Panc1 (cell line): ENCODE data around the gene PRKCZ.

Source experiments
- SIN3A ChIP-seq: IDR thresholded peaks from 2 replicates; pipeline ENCODE4 v1.6.1; 2012; ENCODE audit warnings: low read depth, mild to moderate bottlenecking, low read length, moderate library complexity, borderline replicate concordance; ENCODE audit not compliant: insufficient read depth
- TCF7L2 ChIP-seq: IDR thresholded peaks from 2 replicates; pipeline ENCODE4 v1.6.1; 2011; ENCODE audit warnings: mild to moderate bottlenecking, low read depth, low read length, inconsistent platforms
- TF ChIP-seq, protein P1 (sequence below): fragments of 450-650 bp; IDR thresholded peaks from 2 replicates; pipeline ENCODE4 v1.5.1; 2017; ENCODE audit warnings: mild to moderate bottlenecking

DNA sequence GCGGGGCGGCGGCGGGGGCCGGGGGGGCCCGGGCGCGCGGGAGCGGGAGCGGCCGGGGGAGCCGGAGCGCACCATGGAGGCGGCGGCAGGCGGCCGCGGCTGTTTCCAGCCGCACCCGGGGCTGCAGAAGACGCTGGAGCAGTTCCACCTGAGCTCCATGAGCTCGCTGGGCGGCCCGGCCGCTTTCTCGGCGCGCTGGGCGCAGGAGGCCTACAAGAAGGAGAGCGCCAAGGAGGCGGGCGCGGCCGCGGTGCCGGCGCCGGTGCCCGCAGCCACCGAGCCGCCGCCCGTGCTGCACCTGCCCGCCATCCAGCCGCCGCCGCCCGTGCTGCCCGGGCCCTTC lies 178.5 kb downstream of the PRKCZ start:
- TF ChIP-seq, protein P1, sequence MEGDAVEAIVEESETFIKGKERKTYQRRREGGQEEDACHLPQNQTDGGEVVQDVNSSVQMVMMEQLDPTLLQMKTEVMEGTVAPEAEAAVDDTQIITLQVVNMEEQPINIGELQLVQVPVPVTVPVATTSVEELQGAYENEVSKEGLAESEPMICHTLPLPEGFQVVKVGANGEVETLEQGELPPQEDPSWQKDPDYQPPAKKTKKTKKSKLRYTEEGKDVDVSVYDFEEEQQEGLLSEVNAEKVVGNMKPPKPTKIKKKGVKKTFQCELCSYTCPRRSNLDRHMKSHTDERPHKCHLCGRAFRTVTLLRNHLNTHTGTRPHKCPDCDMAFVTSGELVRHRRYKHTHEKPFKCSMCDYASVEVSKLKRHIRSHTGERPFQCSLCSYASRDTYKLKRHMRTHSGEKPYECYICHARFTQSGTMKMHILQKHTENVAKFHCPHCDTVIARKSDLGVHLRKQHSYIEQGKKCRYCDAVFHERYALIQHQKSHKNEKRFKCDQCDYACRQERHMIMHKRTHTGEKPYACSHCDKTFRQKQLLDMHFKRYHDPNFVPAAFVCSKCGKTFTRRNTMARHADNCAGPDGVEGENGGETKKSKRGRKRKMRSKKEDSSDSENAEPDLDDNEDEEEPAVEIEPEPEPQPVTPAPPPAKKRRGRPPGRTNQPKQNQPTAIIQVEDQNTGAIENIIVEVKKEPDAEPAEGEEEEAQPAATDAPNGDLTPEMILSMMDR, result no peak
- TF ChIP-seq SIN3A (no peak), TCF7L2 (no peak)
